Upper lobe of right lung (tissue), 1 donor: Measurements from ENCODE around the gene SEC31A. TPM values are rescaled to one million over a fixed set of nuclear protein-coding genes. Genes with fewer than 3 reads are reported as not detected.

ENCODE experiments used
- ATAC-seq: fragments of 200-7000 bp; cut with Tn5 transposase; one replicate; pipeline ENCODE4 v1.9.1; 2020; ENCODE audit warnings: mild to moderate bottlenecking, moderate library complexity
- DNase-seq: peaks from one replicate; pipeline ENCODE4 v3.0.0-alpha.2; 2020
- H3K27ac ChIP-seq: fragments of 200-600 bp; one replicate; pipeline ENCODE4 v1.8.0; 2022
- H3K27me3 ChIP-seq: fragments of 200-600 bp; one replicate; pipeline ENCODE4 v1.8.0; 2022; ENCODE audit warnings: mild to moderate bottlenecking
- H3K36me3 ChIP-seq: fragments of 200-600 bp; one replicate; pipeline ENCODE4 v1.8.0; 2022
- H3K4me1 ChIP-seq: fragments of 200-600 bp; one replicate; pipeline ENCODE4 v1.8.0; 2022
- H3K4me3 ChIP-seq: fragments of 200-600 bp; one replicate; pipeline ENCODE4 v1.8.0; 2022; ENCODE audit warnings: mild to moderate bottlenecking
- H3K9me3 ChIP-seq: fragments of 200-600 bp; one replicate; pipeline ENCODE4 v1.8.0; 2022
- intact Hi-C: fragments of 100-400 bp; cut with DNase I; formaldehyde crosslinking; loops from one replicate; pipeline ENCODE4 v1.11.0; 2022
- total RNA-seq: library from RNA; stranded (reverse); fragmentation: NEBNext Ultra II Directional; extraction: Animal tissue kit (Norgen Biotek cat#: 25700); gene quantifications from one replicate; pipeline ENCODE4 v1.2.1, GENCODE V29; 2021
- TF ChIP-seq, protein P1 (sequence below): fragments of 200-600 bp; IDR thresholded peaks from one replicate; pipeline ENCODE4 v1.8.0; 2022; ENCODE audit warnings: antibody characterized with exemption
- donor health status: DM: no; HTN: yes; CAD: no; lungs with severe emphysema.

The SEC31A gene
- total RNA-seq, 1 donor from 2014 or later, result 199 TPM

DNA sequence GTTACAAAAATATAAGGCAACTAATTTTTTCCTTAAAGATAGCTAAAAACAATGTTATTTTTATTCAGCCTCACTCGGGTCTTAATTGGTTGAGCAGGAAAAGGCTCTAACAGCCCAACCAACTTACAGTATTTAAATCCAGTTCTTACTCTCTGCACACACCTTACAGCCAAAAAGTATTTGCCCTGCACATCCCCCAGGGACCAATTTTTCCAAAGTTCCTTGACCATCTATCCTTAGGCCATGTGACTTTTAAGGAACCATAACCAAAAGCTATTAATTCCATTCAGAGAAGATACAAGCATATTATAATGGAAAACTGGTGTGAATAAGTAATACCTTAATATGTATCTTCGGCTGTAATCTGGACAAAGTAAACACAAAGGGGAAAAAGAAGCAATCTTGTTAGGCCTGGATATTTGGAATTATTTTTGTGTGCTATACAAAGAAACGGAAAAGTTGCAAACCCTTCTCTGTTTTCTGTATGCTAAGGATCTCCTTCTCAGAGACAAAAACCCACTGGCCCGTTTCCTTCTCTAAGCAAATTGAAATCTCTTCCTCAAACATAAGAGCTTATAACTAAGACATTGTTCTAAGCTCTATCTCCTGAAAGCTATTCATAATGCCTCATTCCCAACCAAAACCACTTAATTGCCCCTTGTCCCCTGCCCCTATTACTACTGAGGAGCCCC, 8.6 kb upstream of the SEC31A start:
- intact Hi-C loops, result no loop called here
- Histone ChIP-seq H3K4me3 (peak overlapping the region; percentile 74), H3K27me3 (no peaks in the 10 kb centered on the region), H3K4me1 (peaks cover 29% of the 10 kb centered on the region), H3K27ac (peak overlapping the region; percentile 100), H3K9me3 (no peaks in the 10 kb centered on the region), H3K36me3 (peaks cover 34% of the 10 kb centered on the region)
- TF ChIP-seq, protein P1, sequence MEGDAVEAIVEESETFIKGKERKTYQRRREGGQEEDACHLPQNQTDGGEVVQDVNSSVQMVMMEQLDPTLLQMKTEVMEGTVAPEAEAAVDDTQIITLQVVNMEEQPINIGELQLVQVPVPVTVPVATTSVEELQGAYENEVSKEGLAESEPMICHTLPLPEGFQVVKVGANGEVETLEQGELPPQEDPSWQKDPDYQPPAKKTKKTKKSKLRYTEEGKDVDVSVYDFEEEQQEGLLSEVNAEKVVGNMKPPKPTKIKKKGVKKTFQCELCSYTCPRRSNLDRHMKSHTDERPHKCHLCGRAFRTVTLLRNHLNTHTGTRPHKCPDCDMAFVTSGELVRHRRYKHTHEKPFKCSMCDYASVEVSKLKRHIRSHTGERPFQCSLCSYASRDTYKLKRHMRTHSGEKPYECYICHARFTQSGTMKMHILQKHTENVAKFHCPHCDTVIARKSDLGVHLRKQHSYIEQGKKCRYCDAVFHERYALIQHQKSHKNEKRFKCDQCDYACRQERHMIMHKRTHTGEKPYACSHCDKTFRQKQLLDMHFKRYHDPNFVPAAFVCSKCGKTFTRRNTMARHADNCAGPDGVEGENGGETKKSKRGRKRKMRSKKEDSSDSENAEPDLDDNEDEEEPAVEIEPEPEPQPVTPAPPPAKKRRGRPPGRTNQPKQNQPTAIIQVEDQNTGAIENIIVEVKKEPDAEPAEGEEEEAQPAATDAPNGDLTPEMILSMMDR, result no peak
- ATAC-seq, result no peak
- DNase-seq, result no peak

DNA sequence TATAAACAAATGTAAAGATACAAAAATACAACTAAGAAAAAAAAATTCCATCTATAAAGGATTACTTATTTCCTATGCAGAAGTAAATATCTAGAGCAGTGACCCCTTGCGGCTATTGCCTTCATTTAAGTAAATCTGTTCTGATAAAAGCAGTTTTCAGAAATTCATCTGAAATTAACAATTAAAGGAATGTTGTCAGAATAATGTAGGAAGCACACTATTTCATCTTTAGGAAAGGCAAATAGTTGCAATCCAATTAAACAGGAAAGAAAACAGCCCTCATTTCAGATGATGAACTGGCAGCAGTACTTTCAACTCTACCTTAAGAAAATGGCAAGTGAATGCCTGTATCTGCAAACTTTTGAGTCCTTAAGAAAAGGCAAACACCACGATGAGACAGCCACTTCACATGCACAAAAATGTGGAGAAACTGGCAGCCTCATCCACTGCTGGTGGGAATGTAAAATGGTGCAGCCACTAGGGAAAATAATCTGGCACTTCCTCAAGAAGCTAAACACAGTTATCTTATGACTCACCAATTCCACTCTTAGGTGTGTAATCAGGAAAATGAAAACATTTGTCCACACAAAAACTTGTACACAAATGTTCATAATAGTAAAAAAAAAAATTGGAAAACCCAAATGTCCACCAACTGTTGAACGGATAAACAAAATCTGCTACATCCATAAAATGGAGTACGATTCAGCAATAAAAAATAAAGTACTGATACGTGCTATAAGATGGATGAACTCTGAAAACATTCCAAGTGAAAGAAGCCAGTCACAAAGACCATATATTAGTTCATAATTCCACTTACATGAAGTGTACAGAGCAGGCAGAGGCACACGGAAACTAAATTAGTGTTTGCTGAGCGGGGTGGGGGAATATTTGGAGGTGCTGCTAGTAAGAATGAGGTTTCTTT, 7.6 kb upstream of the SEC31A start:
- intact Hi-C loops, result no loop called here
- Histone ChIP-seq H3K36me3 (peaks cover 43% of the 10 kb centered on the region), H3K27ac (peak overlapping the region; percentile 100), H3K27me3 (no peaks in the 10 kb centered on the region), H3K4me3 (peak overlapping the region; percentile 74), H3K4me1 (peaks cover 29% of the 10 kb centered on the region), H3K9me3 (no peaks in the 10 kb centered on the region)
- DNase-seq, result no peak
- ATAC-seq, result no peak
- TF ChIP-seq, protein P1, result peak; percentile 51

DNA sequence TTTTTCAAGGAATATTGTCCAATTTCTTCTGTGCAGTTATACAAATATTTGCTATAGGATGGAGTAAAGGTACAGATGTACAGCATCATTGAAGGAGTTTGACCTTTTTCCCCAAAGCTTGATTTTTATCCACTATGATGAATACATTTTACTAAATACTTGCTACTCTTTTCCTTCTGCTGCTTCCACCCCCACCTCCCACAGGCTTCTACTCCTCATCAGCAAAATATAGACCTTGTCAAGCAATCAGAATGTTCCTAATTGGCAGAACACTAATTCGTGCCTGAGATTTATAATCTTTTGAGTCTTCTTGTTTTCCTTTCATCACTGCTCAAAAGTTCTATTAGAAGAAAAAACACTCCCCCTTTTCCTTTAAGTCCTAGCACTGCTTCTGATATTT, 5.8 kb upstream of the SEC31A start:
- intact Hi-C loops, result no loop called here
- no peak for DNase-seq
- ATAC-seq, result no peak
- no peak overlapping the region for H3K27ac ChIP-seq
- H3K4me3 ChIP-seq, result no peak overlapping the region
- H3K9me3 ChIP-seq, result no peaks in the 10 kb centered on the region
- TF ChIP-seq, protein P1, result no peak
- peaks cover 29% of the 10 kb centered on the region for H3K4me1 ChIP-seq
- H3K36me3 ChIP-seq, result peaks cover 50% of the 10 kb centered on the region
- no peaks in the 10 kb centered on the region for H3K27me3 ChIP-seq

DNA sequence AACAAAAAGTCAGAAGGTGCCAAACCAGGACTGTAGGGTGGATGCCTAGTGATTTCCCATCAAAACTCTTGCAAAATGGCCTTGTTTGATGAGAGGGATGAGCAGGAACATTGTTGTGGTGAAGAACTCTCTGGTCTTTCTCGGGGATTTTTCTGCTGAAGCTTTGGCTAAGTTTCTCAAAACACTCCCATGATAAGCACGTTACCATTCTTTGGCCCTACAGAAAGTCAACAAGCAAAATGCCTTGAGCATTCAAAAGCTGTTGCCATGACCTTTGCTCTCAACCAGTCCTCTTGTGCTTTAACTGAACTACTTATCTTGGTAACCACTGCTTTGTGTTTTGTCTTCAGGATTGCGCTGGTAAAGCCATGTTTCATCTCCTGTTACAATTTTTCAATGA, 3.0 kb upstream of the SEC31A start:
- Histone ChIP-seq H3K27ac (no peak overlapping the region), H3K27me3 (no peaks in the 10 kb centered on the region), H3K4me3 (no peak overlapping the region), H3K4me1 (peaks cover 34% of the 10 kb centered on the region), H3K36me3 (peaks cover 51% of the 10 kb centered on the region), H3K9me3 (no peaks in the 10 kb centered on the region)
- TF ChIP-seq, protein P1, result no peak
- intact Hi-C loops, result no loop called here
- DNase-seq (no peak), ATAC-seq (no peak)

DNA sequence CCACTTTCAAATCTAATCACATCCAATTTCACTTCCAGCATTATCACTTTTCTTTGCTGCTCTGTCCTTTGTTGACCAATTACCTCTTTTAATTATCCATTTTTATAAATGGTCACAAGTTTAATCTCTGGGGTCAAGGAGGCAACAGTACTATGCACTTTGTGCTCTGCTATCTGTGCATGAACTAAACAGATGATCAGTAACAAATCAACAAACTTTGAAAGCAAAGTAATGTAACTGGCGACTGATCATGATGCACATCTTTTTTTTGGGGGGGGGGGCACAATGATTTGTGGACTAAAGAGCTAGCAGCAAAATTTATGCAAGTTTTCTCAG, 1.5 kb upstream of the SEC31A start:
- intact Hi-C loops, result no loop called here
- ATAC-seq, result no peak
- no peak for DNase-seq
- H3K36me3 ChIP-seq, result peaks cover 48% of the 10 kb centered on the region
- H3K27me3 ChIP-seq, result no peaks in the 10 kb centered on the region
- H3K27ac ChIP-seq, result no peak overlapping the region
- no peak overlapping the region for H3K4me3 ChIP-seq
- TF ChIP-seq, protein P1, result no peak
- peaks cover 24% of the 10 kb centered on the region for H3K4me1 ChIP-seq
- no peaks in the 10 kb centered on the region for H3K9me3 ChIP-seq
